B cell (primary cell): Measurements from ENCODE around the gene DAZAP1. TPM values are rescaled to one million over a fixed set of nuclear protein-coding genes. Genes with fewer than 3 reads are reported as not detected.

ENCODE experiments used
- ATAC-seq: fragments of 200-7000 bp; cut with Tn5 transposase; one replicate; pipeline ENCODE4 v1.10.0; 2021; ENCODE audit warnings: low read depth, mild to moderate bottlenecking, moderate number of reproducible peaks, moderate library complexity
- CTCF ChIA-PET: fragments of 350-600 bp; sonication (Branson Sonifier 250); formaldehyde crosslinking; loops from one replicate; lab custom pipeline; 2021; ENCODE audit warnings: antibody characterized with exemption, inconsistent platforms; lab: Charles Lee
- POLR2A ChIA-PET: fragments of 350-600 bp; sonication (Branson Sonifier 250); formaldehyde crosslinking; loops from one replicate; lab custom pipeline; 2021; ENCODE audit warnings: antibody characterized with exemption; lab: Charles Lee
- DNase-seq: peaks from one replicate; pipeline ENCODE4 v3.0.0; 2013
- H2AFZ ChIP-seq: 2 replicates; pipeline ENCODE4 v1.6.1; 2012; ENCODE audit warnings: mild to moderate bottlenecking, low read depth, low read length; ENCODE audit not compliant: insufficient read depth, poor library complexity, severe bottlenecking
- H3K27ac ChIP-seq, 2 donors: 1 replicate in 1 of 2; 2 replicates in 1 of 2; pipeline ENCODE4 v1.5.1; 2012 to 2013; ENCODE audit warnings: low read length in 2 of 2, mild to moderate bottlenecking in 2 of 2, moderate library complexity in 1 of 2
- H3K27me3 ChIP-seq, 4 experiments: fragments of 200-600 bp in 1 of 4; sonication (generic) in 1 of 4; replicated peaks in 1 of 4; 1 replicate in 2 of 4; 2 replicates in 2 of 4; pipeline versions ENCODE4 v1.6.1 to v1.7.0; 2013 to 2016; ENCODE audit warnings: low read length in 3 of 4, mild to moderate bottlenecking in 2 of 4, mixed read lengths in 1 of 4, moderate library complexity in 1 of 4; ENCODE audit not compliant: insufficient read depth in 4 of 4, control insufficient read depth in 3 of 4; ENCODE audit errors: control extremely low read depth in 1 of 4
- H3K36me3 ChIP-seq, 2 experiments: replicated peaks in 1 of 2; 1 replicate in 1 of 2; 2 replicates in 1 of 2; pipeline versions ENCODE4 v1.6.1 to v1.7.1; 2013; ENCODE audit warnings: low read length in 1 of 2; ENCODE audit not compliant: insufficient read depth in 2 of 2, control insufficient read depth in 1 of 2; ENCODE audit errors: control extremely low read depth in 1 of 2, extremely low read depth in 1 of 2
- H3K4me1 ChIP-seq, 2 donors: fragments of 200-600 bp in 1 of 2; sonication (generic) in 1 of 2; 1 replicate in 1 of 2; 2 replicates in 1 of 2; pipeline versions ENCODE4 v1.5.1 to v1.6.1; 2013 to 2017; ENCODE audit warnings: low read length in 2 of 2; ENCODE audit not compliant: control insufficient read depth in 2 of 2, insufficient read depth in 2 of 2
- H3K4me2 ChIP-seq: replicated peaks from 2 replicates; pipeline ENCODE3; 2012; ENCODE audit warnings: mild to moderate bottlenecking, low read depth, low read length; ENCODE audit not compliant: poor library complexity, severe bottlenecking
- H3K4me3 ChIP-seq, 5 experiments: fragments of 200-600 bp in 1 of 5; sonication (generic) in 1 of 5; 1 replicate in 3 of 5; 2 replicates in 2 of 5; pipeline versions ENCODE4 v1.5.1 to v1.7.0; 2011 to 2016; ENCODE audit warnings: low read length in 4 of 5, mild to moderate bottlenecking in 4 of 5, low read depth in 2 of 5, control low read depth in 1 of 5, moderate library complexity in 1 of 5; ENCODE audit not compliant: insufficient read depth in 1 of 5; ENCODE audit errors: control extremely low read depth in 1 of 5, extremely low read depth in 1 of 5
- H3K79me2 ChIP-seq: fragments of 200-600 bp; sonication (generic); one replicate; pipeline ENCODE4 v1.6.0; 2016; ENCODE audit warnings: low read length; ENCODE audit not compliant: control insufficient read depth, insufficient read depth
- H3K9ac ChIP-seq: fragments of 200-600 bp; sonication (generic); 2 replicates; pipeline ENCODE4 v1.6.1; 2017; ENCODE audit warnings: mild to moderate bottlenecking, low read length, moderate library complexity
- H3K9me3 ChIP-seq, 3 donors: one replicate each; pipeline versions ENCODE4 v1.6.1 to v1.7.1; 2013; ENCODE audit warnings: low read length in 2 of 3; ENCODE audit not compliant: control insufficient read depth in 2 of 3, insufficient read depth in 1 of 3; ENCODE audit errors: control extremely low read depth in 1 of 3
- H4K20me1 ChIP-seq: 2 replicates; pipeline ENCODE4 v1.6.0; 2012; ENCODE audit warnings: mild to moderate bottlenecking, low read length; ENCODE audit not compliant: insufficient read depth, control insufficient read depth, poor library complexity, severe bottlenecking
- H3K27ac Mint-ChIP-seq: one replicate; pipeline ENCODE4 v1.8.0; 2021; ENCODE audit warnings: mixed read lengths
- H3K27me3 Mint-ChIP-seq: one replicate; pipeline ENCODE4 v1.8.0; 2021; ENCODE audit warnings: mixed read lengths
- H3K4me1 Mint-ChIP-seq: one replicate; pipeline ENCODE4 v1.8.0; 2021; ENCODE audit warnings: mixed read lengths
- H3K4me3 Mint-ChIP-seq: one replicate; pipeline ENCODE4 v1.8.0; 2021; ENCODE audit warnings: mixed read lengths
- H3K9me3 Mint-ChIP-seq: one replicate; pipeline ENCODE4 v1.8.0; 2022; ENCODE audit warnings: mixed read lengths; ENCODE audit not compliant: insufficient read depth
- CTCF ChIP-seq: fragments of 200-600 bp; IDR thresholded peaks from one replicate; pipeline ENCODE4 v1.8.0; 2022; ENCODE audit warnings: antibody characterized with exemption, mild to moderate bottlenecking
- EZH2 ChIP-seq: IDR thresholded peaks from 2 replicates; pipeline ENCODE4 v1.6.1; 2012; ENCODE audit warnings: borderline replicate concordance, low read depth, mild to moderate bottlenecking, moderate library complexity, low read length; ENCODE audit not compliant: insufficient read depth, poor library complexity, severe bottlenecking
- WGBS: methylation state at CpG from one replicate; pipeline ENCODE4 v1.1.5; 2013; ENCODE audit warnings: missing lambda C conversion rate; ENCODE audit not compliant: insufficient coverage; 5-methylcytosine and 5-hydroxymethylcytosine counted together
- intact Hi-C: fragments of 100-400 bp; cut with micrococcal nuclease; formaldehyde crosslinking; loops from one replicate; pipeline ENCODE4 v1.10.0; 2022
- polyA plus RNA-seq: library from polyadenylated mRNA; depleted of rRNA; stranded (reverse); fragments of >200 nt; gene quantifications from 2 replicates; pipeline ENCODE4 v1.2.3, GENCODE V29; 2012
- total RNA-seq, 2 donors: library from RNA; stranded (reverse); fragments of 120-200 nt in 1 of 2; gene quantifications; 1 replicate in 1 of 2; 2 replicates in 1 of 2; pipeline versions ENCODE4 v1.2.3 to v1.2.4, GENCODE V29; 2013 to 2022

The DAZAP1 gene
- total and polyA plus RNA-seq, 2 donors (not counting 1 experiment from before 2014, with no cell fraction given), result 54.8 to 125 TPM

- no peak overlapping the region for H2AFZ ChIP-seq
- peaks cover 0 to 86% (median 56%) of the 10 kb centered on the region in 4 experiments for H3K27me3 ChIP-seq
- no peak overlapping the region for H3K27ac ChIP-seq
- H3K4me2 ChIP-seq, result no peak overlapping the region
- peaks cover 12% of the 10 kb centered on the region for H4K20me1 ChIP-seq
- WGBS, result 55% methylated on average over 39 of the region's 39 CpGs
- POLR2A ChIA-PET, result interaction anchor here (0.5 kb wide), 1 partner anchor 11 kb away, joined by 4 read pairs; no protein-coding TSS in a partner anchor
- no peaks in the 10 kb centered on the region for H3K36me3 ChIP-seq
- CTCF ChIA-PET, result no interaction called here
- Mint-ChIP-seq H3K4me3 (no peak overlapping the region), H3K9me3 (no peaks in the 10 kb centered on the region), H3K4me1 (peaks cover 31% of the 10 kb centered on the region), H3K27me3 (peaks cover 46% of the 10 kb centered on the region), H3K27ac (no peak overlapping the region)
- no peaks in the 10 kb centered on the region for H3K79me2 ChIP-seq
- no peak overlapping the region for H3K9ac ChIP-seq
- H3K4me3 ChIP-seq, result no peak overlapping the region
- no peak for ATAC-seq
- peaks cover 0 to 54% (median 0%) of the 10 kb centered on the region in 3 donors for H3K9me3 ChIP-seq
- H3K4me1 ChIP-seq, result peaks cover 39 to 44% of the 10 kb centered on the region in 2 donors
- no peak for TF ChIP-seq EZH2
- TF ChIP-seq CTCF, result no peak
- intact Hi-C loops, result no loop called here
- DNase-seq, result no peak
Measured at GRCh38 chr19:1451916-1452801, 44.8 kb downstream of the DAZAP1 start.
